ENCODE results near the gene FLAD1. TPM values are rescaled to one million over a fixed set of nuclear protein-coding genes. Genes with fewer than 3 reads are reported as not detected.

The FLAD1 gene
- total RNA-seq, 1 experiment from 2014 or later: 88.3 TPM

- peaks cover 20% of the 10 kb centered on the region for H3K4me1 Mint-ChIP-seq
- H3K4me3 Mint-ChIP-seq: no peak overlapping the region
- CTCF ChIA-PET: interaction anchor here (0.8 to 10.3 kb wide), 15 partner anchors 12 to 173 kb away, joined by 3 to 176 read pairs (median 8); partner anchors contain the start of genes ADAM15, FLAD1, PBXIP1 and PMVK
- no peak for ATAC-seq
- H3K9me3 Mint-ChIP-seq: no peaks in the 10 kb centered on the region
- no peak for TF ChIP-seq ZBTB43 (CRISPR knock-in tag; IDR thresholded peaks at IDR 0.05)
- no peak for TF ChIP-seq CTCF (IDR thresholded peaks at IDR 0.05)
- TF ChIP-seq TP53 (CRISPR knock-in tag; IDR thresholded peaks at IDR 0.05): no peak
- TF ChIP-seq ESRRA (CRISPR knock-in tag; IDR thresholded peaks at IDR 0.05; ENCODE audit: borderline replicate concordance): no peak
- TF ChIP-seq NR3C1 (CRISPR knock-in tag; conservative IDR thresholded peaks at IDR 0.05; ENCODE audit: low read depth): no peak
- TF ChIP-seq USF2 (CRISPR knock-in tag; IDR thresholded peaks at IDR 0.05): no peak
- no peak for TF ChIP-seq ZNF232 (CRISPR knock-in tag; IDR thresholded peaks at IDR 0.05)
- no peak for TF ChIP-seq STAT6 (CRISPR knock-in tag; conservative IDR thresholded peaks at IDR 0.05; ENCODE audit: low read depth)
- no peak for TF ChIP-seq ZNF219 (CRISPR knock-in tag; IDR thresholded peaks at IDR 0.05; ENCODE audit: borderline replicate concordance)
- TF ChIP-seq ERG (CRISPR knock-in tag; IDR thresholded peaks at IDR 0.05): no peak
- TF ChIP-seq GRHL2 (CRISPR knock-in tag; IDR thresholded peaks at IDR 0.05; ENCODE audit: insufficient replicate concordance, severe bottlenecking): no peak
- TF ChIP-seq TCF7 (CRISPR knock-in tag; IDR thresholded peaks at IDR 0.05; ENCODE audit: low read depth): no peak
- TF ChIP-seq ATF3 (CRISPR knock-in tag; conservative IDR thresholded peaks at IDR 0.05): no peak
- no peak for TF ChIP-seq NFATC4 (CRISPR knock-in tag; IDR thresholded peaks at IDR 0.05)
- POLR2A ChIA-PET: interaction anchor here (0.7 to 13.0 kb wide), 7 partner anchors 11 to 86 kb away, joined by 3 to 176 read pairs (median 4); partner anchors contain the start of genes CKS1B, FLAD1, PYGO2 and SHC1
- no peaks in the 10 kb centered on the region; the same call in 1 of the 2 replicates for H3K27me3 Mint-ChIP-seq (ENCODE audit: low read depth)
- peaks cover 8% of the 10 kb centered on the region for H3K36me3 Mint-ChIP-seq
- DNase-seq (ENCODE audit: low spot score): no peak
- no peak overlapping the region for H3K27ac Mint-ChIP-seq
Measured at GRCh38 chr1:154994269-154994587, 11.1 kb downstream of the FLAD1 start.

- ATAC-seq (no peak), DNase-seq (ENCODE audit: low spot score) (no peak)
- TF ChIP-seq ATF3 (CRISPR knock-in tag; conservative IDR thresholded peaks at IDR 0.05) (no peak), IRF2 (CRISPR knock-in tag; IDR thresholded peaks at IDR 0.05; ENCODE audit: borderline replicate concordance, low read depth) (no peak), IRF1 (CRISPR knock-in tag; IDR thresholded peaks at IDR 0.05) (no peak), SOX15 (CRISPR knock-in tag; IDR thresholded peaks at IDR 0.05) (no peak), ZMAT4 (CRISPR knock-in tag; IDR thresholded peaks at IDR 0.05) (no peak), MXD4 (CRISPR knock-in tag; IDR thresholded peaks at IDR 0.05; ENCODE audit: borderline replicate concordance) (no peak)
- CTCF ChIA-PET: interaction anchor here (0.7 to 10.3 kb wide), 14 partner anchors 12 to 389 kb away, joined by 3 to 176 read pairs (median 10); partner anchors contain the start of genes ADAM15, FLAD1, PBXIP1 and PMVK
- peaks cover 6% of the 10 kb centered on the region for H3K36me3 Mint-ChIP-seq
- no peaks in the 10 kb centered on the region for H3K9me3 Mint-ChIP-seq
- POLR2A ChIA-PET: interaction anchor here (1.1 to 13.0 kb wide), 5 partner anchors 11 to 51 kb away, joined by 3 to 176 read pairs (median 6); partner anchors contain the start of genes CKS1B, FLAD1, PYGO2 and SHC1
- H3K27me3 Mint-ChIP-seq (ENCODE audit: low read depth): no peaks in the 10 kb centered on the region; the same call in 1 of the 2 replicates
- H3K27ac Mint-ChIP-seq: no peak overlapping the region
- H3K4me1 Mint-ChIP-seq: peaks cover 20% of the 10 kb centered on the region
- no peak overlapping the region for H3K4me3 Mint-ChIP-seq
Measured at GRCh38 chr1:154994591-154994990, 11.4 kb downstream of the FLAD1 start.
